Activated CD4-positive, alpha-beta T cell treated with anti-CD3 and anti-CD28 coated beads, Interleukin-2, amount 10 ng/mL, durations not matched to agents 7 days and 5 days (primary cell): Measurements from ENCODE around the gene CCNY. TPM values are rescaled to one million over a fixed set of nuclear protein-coding genes. Genes with fewer than 3 reads are reported as not detected.
"Not testable (repeated sequence)": the region's sequence is repeated elsewhere in the genome, so short reads cannot be mapped to it uniquely, and the experiment has no call there.

Source experiments
- CTCF ChIA-PET: fragments of 350-600 bp; sonication (Branson Sonifier 250); formaldehyde crosslinking; loops from one replicate; lab custom pipeline; 2021; ENCODE audit warnings: antibody characterized with exemption; lab: Charles Lee
- POLR2A ChIA-PET: fragments of 350-600 bp; sonication (Branson Sonifier 250); formaldehyde crosslinking; loops from one replicate; lab custom pipeline; 2021; ENCODE audit warnings: antibody characterized with exemption; lab: Charles Lee
- DNase-seq: peaks from one replicate; pipeline ENCODE4 v3.0.0-alpha.2; 2020
- H3K27ac Mint-ChIP-seq: one replicate; pipeline ENCODE4 v1.8.0; 2021; ENCODE audit warnings: mild to moderate bottlenecking, moderate library complexity, mixed read lengths
- H3K27me3 Mint-ChIP-seq: one replicate; pipeline ENCODE4 v1.8.0; 2021; ENCODE audit warnings: mixed read lengths
- H3K36me3 Mint-ChIP-seq: one replicate; pipeline ENCODE4 v1.8.0; 2021; ENCODE audit warnings: low read depth, mixed read lengths
- H3K4me1 Mint-ChIP-seq: one replicate; pipeline ENCODE4 v1.8.0; 2021; ENCODE audit warnings: mixed read lengths
- H3K4me3 Mint-ChIP-seq: one replicate; pipeline ENCODE4 v1.8.0; 2021; ENCODE audit warnings: mild to moderate bottlenecking, moderate library complexity, mixed read lengths
- H3K9me3 Mint-ChIP-seq: one replicate; pipeline ENCODE4 v1.8.0; 2021; ENCODE audit warnings: mixed read lengths
- total RNA-seq, 2 experiments: library from RNA; stranded (reverse); gene quantifications; one replicate each; pipeline ENCODE4 v1.2.3, GENCODE V29; 2021

The CCNY gene
- total RNA-seq, 2 experiments from 2014 or later, result 67.4 to 76.4 TPM

GRCh38 chr10:35526746-35527145 is 190.4 kb downstream of the CCNY start:
- CTCF ChIA-PET, result interaction anchor here (1.6 kb wide), 1 partner anchor 16 kb away, joined by 3 read pairs; no protein-coding TSS in a partner anchor
- no peak for DNase-seq
- Mint-ChIP-seq H3K4me3 (no peak overlapping the region), H3K4me1 (no peaks in the 10 kb centered on the region), H3K27me3 (no peaks in the 10 kb centered on the region), H3K27ac (no peak overlapping the region), H3K36me3 (peaks cover 23% of the 10 kb centered on the region), H3K9me3 (peaks cover 2% of the 10 kb centered on the region)
- POLR2A ChIA-PET, result no interaction called here

GRCh38 chr10:35532141-35532540 is 195.8 kb downstream of the CCNY start:
- ChIA-PET POLR2A (no interaction called here), CTCF (interaction anchor here (1.1 kb wide), 1 partner anchor 12 kb away, joined by 3 read pairs; no protein-coding TSS in a partner anchor)
- H3K36me3 Mint-ChIP-seq, result peaks cover 66% of the 10 kb centered on the region
- peaks cover 24% of the 10 kb centered on the region for H3K9me3 Mint-ChIP-seq
- no peak overlapping the region for H3K4me3 Mint-ChIP-seq
- no peak overlapping the region for H3K27ac Mint-ChIP-seq
- no peaks in the 10 kb centered on the region for H3K27me3 Mint-ChIP-seq
- H3K4me1 Mint-ChIP-seq, result peaks cover 1% of the 10 kb centered on the region
- no peak for DNase-seq

- no peaks in the 10 kb centered on the region for H3K27me3 Mint-ChIP-seq
- no peak for DNase-seq
- CTCF ChIA-PET, result no interaction called here
These were observed 197.3 kb downstream of the CCNY start for GRCh38 chr10:35533565-35533964.

GRCh38 chr10:35535136-35535535 is 198.8 kb downstream of the CCNY start:
- Mint-ChIP-seq H3K4me3 (no peak overlapping the region), H3K27me3 (no peaks in the 10 kb centered on the region), H3K36me3 (peaks cover 87% of the 10 kb centered on the region), H3K27ac (peak overlapping the region; percentile 11), H3K9me3 (peaks cover 31% of the 10 kb centered on the region), H3K4me1 (peaks cover 5% of the 10 kb centered on the region)
- no peak for DNase-seq
- CTCF ChIA-PET, result no interaction called here
- POLR2A ChIA-PET, result no interaction called here

More at GRCh38 chr10:35533565-35533964, 197.3 kb downstream of the CCNY start:
- POLR2A ChIA-PET, result no interaction called here
- Mint-ChIP-seq H3K4me1 (peaks cover 1% of the 10 kb centered on the region), H3K36me3 (peaks cover 81% of the 10 kb centered on the region), H3K9me3 (peaks cover 28% of the 10 kb centered on the region), H3K27ac (no peak overlapping the region), H3K4me3 (no peak overlapping the region)

- H3K4me1 Mint-ChIP-seq, result peaks cover 15% of the 10 kb centered on the region
These were observed 200.5 kb downstream of the CCNY start for GRCh38 chr10:35536789-35537188.

GRCh38 chr10:35537925-35538324 is 201.6 kb downstream of the CCNY start:
- H3K4me3 Mint-ChIP-seq, CTCF ChIA-PET, H3K27ac Mint-ChIP-seq, H3K27me3 Mint-ChIP-seq, POLR2A ChIA-PET, DNase-seq: not testable (repeated sequence)
- Mint-ChIP-seq H3K9me3 (peaks cover 33% of the 10 kb centered on the region), H3K36me3 (peaks cover 87% of the 10 kb centered on the region), H3K4me1 (peaks cover 21% of the 10 kb centered on the region)

More at GRCh38 chr10:35536789-35537188, 200.5 kb downstream of the CCNY start:
- H3K27ac Mint-ChIP-seq, result no peak overlapping the region
- DNase-seq, result no peak
- ChIA-PET CTCF (interaction anchor here (0.6 kb wide), 1 partner anchor 110 kb away, joined by 3 read pairs; no protein-coding TSS in a partner anchor), POLR2A (no interaction called here)
- peaks cover 85% of the 10 kb centered on the region for H3K36me3 Mint-ChIP-seq
- H3K27me3 Mint-ChIP-seq, result no peaks in the 10 kb centered on the region
- H3K9me3 Mint-ChIP-seq, result peaks cover 29% of the 10 kb centered on the region
- H3K4me3 Mint-ChIP-seq, result no peak overlapping the region

GRCh38 chr10:35540296-35541164 is 204.2 kb downstream of the CCNY start:
- POLR2A ChIA-PET, result no interaction called here
- H3K36me3 Mint-ChIP-seq, result peaks cover 65% of the 10 kb centered on the region
- H3K27me3 Mint-ChIP-seq, result no peaks in the 10 kb centered on the region
- CTCF ChIA-PET, result no interaction called here
- H3K27ac Mint-ChIP-seq, result peak overlapping the region; percentile 74
- DNase-seq, result no peak
- H3K4me3 Mint-ChIP-seq, result peak overlapping the region; percentile 26
- peaks cover 20% of the 10 kb centered on the region for H3K4me1 Mint-ChIP-seq
- peaks cover 18% of the 10 kb centered on the region for H3K9me3 Mint-ChIP-seq

- CTCF ChIA-PET, result no interaction called here
- Mint-ChIP-seq H3K4me1 (peaks cover 20% of the 10 kb centered on the region), H3K27me3 (no peaks in the 10 kb centered on the region), H3K36me3 (peaks cover 54% of the 10 kb centered on the region), H3K27ac (peak overlapping the region; percentile 33), H3K4me3 (no peak overlapping the region), H3K9me3 (peaks cover 11% of the 10 kb centered on the region)
- DNase-seq, result no peak
- POLR2A ChIA-PET, result no interaction called here
These were observed 205.4 kb downstream of the CCNY start for GRCh38 chr10:35541720-35542119.

GRCh38 chr10:35542303-35542702 is 206.0 kb downstream of the CCNY start:
- no peak for DNase-seq
- Mint-ChIP-seq H3K4me1 (peaks cover 20% of the 10 kb centered on the region), H3K36me3 (peaks cover 49% of the 10 kb centered on the region), H3K27ac (peak overlapping the region; percentile 72), H3K4me3 (no peak overlapping the region), H3K27me3 (no peaks in the 10 kb centered on the region), H3K9me3 (peaks cover 11% of the 10 kb centered on the region)
- POLR2A ChIA-PET, result no interaction called here
- CTCF ChIA-PET, result no interaction called here

GRCh38 chr10:35545079-35545657 is 208.9 kb downstream of the CCNY start:
- Mint-ChIP-seq H3K9me3 (peaks cover 4% of the 10 kb centered on the region), H3K27ac (no peak overlapping the region), H3K36me3 (peaks cover 25% of the 10 kb centered on the region), H3K27me3 (no peaks in the 10 kb centered on the region), H3K4me3 (no peak overlapping the region), H3K4me1 (peaks cover 16% of the 10 kb centered on the region)
- ChIA-PET POLR2A (no interaction called here), CTCF (no interaction called here)
- no peak for DNase-seq

- no peak overlapping the region for H3K4me3 Mint-ChIP-seq
- peaks cover 17% of the 10 kb centered on the region for H3K36me3 Mint-ChIP-seq
- peaks cover 4% of the 10 kb centered on the region for H3K9me3 Mint-ChIP-seq
- CTCF ChIA-PET, result no interaction called here
- POLR2A ChIA-PET, result interaction anchor here (0.7 kb wide), 1 partner anchor 43 kb away, joined by 3 read pairs; no protein-coding TSS in a partner anchor
- no peaks in the 10 kb centered on the region for H3K27me3 Mint-ChIP-seq
- DNase-seq, result no peak
- peaks cover 9% of the 10 kb centered on the region for H3K4me1 Mint-ChIP-seq
- no peak overlapping the region for H3K27ac Mint-ChIP-seq
These were observed 209.7 kb downstream of the CCNY start for GRCh38 chr10:35545878-35546590.

GRCh38 chr10:35546824-35547225 is 210.5 kb downstream of the CCNY start:
- peaks cover 11% of the 10 kb centered on the region for H3K36me3 Mint-ChIP-seq
- H3K27me3 Mint-ChIP-seq, result no peaks in the 10 kb centered on the region
- POLR2A ChIA-PET, result interaction anchor here (0.7 kb wide), 1 partner anchor 42 kb away, joined by 3 read pairs; no protein-coding TSS in a partner anchor
- peaks cover 4% of the 10 kb centered on the region for H3K9me3 Mint-ChIP-seq
- no peak for DNase-seq
- H3K4me1 Mint-ChIP-seq, result peaks cover 6% of the 10 kb centered on the region
- no peak overlapping the region for H3K27ac Mint-ChIP-seq
- H3K4me3 Mint-ChIP-seq, result no peak overlapping the region
- CTCF ChIA-PET, result no interaction called here
